GM19025 (cell line): ENCODE results near the gene MISP.

ENCODE experiments used
- ATAC-seq: cut with Tn5 transposase; IDR thresholded peaks from one replicate; pipeline ENCODE4 v1.9.1; 2021; ENCODE audit warnings: mild to moderate bottlenecking, low read depth, moderate library complexity; ENCODE audit not compliant: unreplicated experiment

The MISP gene

GRCh38 chr19:805600-806550 lies 55.0 kb downstream of the MISP start:
- no peak for ATAC-seq

DNA sequence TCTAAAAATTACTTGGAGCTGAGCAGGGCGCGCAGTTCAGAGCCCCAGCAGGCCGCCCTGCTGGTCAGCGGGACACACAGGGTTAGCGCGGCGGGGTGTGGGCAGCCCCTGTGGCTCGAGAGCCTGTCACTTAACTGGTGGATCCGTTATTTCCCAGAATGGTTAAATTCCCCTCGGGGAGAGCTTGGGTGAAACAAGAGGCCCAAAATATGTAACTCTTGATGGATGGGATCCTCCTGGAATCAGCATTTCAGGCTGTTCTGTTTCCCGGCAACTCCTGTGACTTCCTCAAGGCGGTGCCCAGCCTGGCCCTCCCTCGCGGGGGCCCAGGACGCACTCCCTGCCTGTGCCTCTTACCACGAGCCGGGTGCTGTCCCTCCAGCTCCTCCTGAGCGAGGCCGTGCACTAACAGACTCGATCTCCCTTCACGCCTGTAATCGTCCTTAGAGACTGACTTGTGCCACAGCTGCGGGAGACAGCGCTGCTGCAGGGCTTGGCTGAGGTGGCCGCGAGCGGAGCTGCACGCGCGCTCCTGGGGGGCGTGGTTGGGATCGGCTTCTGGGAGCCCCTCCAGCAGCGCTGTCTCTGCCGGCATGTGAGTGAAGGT lies 56.0 kb downstream of the MISP start:
- ATAC-seq, result no peak

DNA sequence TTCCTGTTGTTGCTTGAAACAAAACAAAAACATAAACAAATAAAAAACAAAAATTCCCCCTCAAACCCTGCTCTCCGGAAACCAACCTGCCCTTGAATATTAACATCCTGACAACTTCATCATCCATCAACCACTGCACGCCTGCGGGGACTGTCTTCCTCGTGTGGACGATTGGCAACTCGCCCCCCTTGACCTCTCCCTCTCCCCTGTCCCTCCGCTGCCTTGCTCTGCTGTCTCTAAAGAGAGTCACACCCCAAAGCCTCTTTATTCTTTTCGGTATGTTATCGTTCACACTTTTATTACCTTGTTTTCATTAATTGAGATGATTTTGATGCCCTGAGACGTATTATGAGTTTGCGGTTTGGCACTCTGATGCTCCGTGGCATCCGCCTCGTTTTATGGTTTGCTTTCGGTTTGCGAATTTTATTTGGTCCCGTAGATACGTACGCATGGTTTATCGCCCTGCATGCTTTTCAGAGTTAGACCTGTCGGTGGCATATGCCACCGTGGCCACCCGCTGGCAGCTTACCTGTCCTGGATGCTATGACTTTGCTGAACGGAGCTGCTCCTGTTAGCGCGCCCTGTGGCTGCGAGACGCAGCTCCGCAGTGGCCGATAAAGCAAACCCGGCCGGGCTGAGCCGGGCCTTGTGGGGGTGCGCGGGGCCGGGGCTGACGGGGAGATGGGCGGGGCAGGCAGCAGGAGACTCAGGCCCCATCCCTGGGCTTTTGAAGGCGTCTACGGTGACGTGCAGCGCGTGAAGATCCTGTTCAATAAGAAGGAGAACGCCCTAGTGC lies 56.9 kb downstream of the MISP start:
- ATAC-seq, result no peak

- no peak for ATAC-seq
These were observed 57.5 kb downstream of the MISP start for GRCh38 chr19:808423-808775.

DNA sequence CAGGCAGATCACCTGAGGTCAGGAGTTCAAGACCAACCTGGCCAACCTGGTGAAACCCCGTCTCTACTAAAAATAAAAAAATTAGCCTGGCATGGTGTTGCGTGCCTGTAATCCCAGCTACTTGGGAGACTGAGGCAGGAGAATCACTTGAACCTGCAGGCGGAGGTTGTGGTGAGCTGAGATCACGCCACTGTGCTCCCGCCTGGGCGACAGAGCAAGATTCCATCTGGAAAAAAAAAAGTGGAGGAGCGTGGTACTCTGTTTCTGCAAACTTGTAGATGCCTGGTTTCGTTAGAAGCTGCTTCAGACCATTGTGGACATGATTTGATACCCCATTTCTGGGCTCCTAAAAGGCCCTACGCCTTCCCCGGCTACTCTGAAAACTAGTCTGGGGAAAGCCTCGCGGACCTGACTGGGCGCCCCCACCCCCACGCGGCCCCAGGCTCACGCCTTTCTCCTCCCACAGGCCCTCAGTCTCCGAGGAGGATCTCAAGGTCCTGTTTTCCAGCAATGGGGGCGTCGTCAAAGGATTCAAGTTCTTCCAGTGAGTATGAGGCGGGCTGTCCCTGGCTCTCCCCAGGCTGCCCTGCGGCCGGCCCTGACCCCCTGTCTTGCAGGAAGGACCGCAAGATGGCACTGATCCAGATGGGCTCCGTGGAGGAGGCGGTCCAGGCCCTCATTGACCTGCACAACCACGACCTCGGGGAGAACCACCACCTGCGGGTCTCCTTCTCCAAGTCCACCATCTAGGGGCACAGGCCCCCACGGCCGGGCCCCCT lies 59.4 kb downstream of the MISP start:
- no peak for ATAC-seq

- no peak for ATAC-seq
These were observed 60.1 kb downstream of the MISP start for GRCh38 chr19:810883-811489.

DNA sequence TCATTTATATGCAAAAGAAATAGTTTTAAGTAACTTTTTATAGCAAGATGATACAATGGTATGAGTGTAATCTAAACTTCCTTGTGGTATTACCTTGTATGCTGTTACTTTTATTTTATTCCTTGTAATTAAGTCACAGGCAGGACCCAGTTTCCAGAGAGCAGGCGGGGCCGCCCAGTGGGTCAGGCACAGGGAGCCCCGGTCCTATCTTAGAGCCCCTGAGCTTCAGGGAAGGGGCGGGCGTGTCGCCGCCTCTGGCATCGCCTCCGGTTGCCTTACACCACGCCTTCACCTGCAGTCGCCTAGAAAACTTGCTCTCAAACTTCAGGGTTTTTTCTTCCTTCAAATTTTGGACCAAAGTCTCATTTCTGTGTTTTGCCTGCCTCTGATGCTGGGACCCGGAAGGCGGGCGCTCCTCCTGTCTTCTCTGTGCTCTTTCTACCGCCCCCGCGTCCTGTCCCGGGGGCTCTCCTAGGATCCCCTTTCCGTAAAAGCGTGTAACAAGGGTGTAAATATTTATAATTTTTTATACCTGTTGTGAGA lies 60.7 kb downstream of the MISP start:
- ATAC-seq, result no peak

GRCh38 chr19:812049-812746 lies 61.3 kb downstream of the MISP start:
- ATAC-seq, result no peak

- no peak for ATAC-seq
These were observed 61.9 kb downstream of the MISP start for GRCh38 chr19:812747-813218.

DNA sequence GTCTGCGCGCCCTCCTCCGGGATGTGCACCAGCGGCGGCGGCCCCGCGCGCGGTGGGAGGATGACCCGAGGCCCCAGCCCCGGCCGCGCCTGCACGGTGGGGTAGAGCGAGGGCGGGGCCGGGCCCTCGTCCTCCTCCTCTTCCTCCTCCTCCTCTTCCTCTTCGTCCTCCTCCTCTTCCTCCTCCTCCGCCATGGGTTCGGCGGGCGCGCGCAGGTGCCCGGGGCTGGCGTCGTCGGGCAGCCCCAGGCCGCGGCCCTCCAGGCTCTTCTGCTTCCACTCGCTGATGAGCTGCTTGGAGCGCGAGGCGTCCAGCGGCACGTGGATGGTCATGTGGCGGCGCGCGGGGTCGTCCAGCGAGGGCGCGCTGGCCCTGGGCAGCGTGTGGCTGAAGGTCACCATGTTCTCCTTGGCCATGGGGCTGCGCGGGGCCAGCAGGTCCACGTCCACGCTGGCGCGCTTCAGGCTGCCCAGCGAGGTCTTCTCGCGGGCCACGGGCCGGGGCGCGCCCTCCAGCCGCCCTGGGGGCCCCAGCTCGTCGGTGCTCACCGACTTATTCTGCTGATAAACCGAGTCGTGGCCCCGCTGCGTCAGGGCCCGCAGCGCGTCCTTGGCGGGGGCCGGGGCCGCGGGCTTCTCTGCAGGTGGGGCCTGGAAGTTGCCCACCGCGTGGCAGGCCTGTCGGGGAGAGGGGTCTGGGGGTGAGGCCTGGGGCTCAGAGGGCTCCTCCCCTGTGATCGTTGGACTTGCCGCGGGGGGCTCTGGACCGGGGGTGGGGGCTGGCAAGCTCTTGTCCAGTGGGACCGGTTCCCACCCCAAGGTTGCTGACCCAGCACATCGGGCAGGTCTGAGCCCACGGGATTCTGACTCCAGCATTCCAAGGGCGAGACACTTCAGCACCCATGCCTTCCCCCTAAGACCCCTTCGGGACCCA lies 62.6 kb downstream of the MISP start:
- ATAC-seq, result no peak
